MCF 10A (cell line): ENCODE results near the gene TRIP6. TPM values are rescaled to one million over a fixed set of nuclear protein-coding genes. Genes with fewer than 3 reads are reported as not detected.

Source experiments
- BruUV-seq: library from RNA; stranded (reverse); fragments of 400-500 nt; replicated peaks from 2 replicates; lab custom pipeline; 2021; lab: Mats Ljungman, UMichigan
- CTCF ChIA-PET: fragments of 300-600 bp; sonication (Branson Sonifier 250); formaldehyde crosslinking; extraction: SDS; loops from one replicate; lab custom pipeline; 2021; ENCODE audit warnings: antibody characterized with exemption, inconsistent platforms; lab: Yijun Ruan, JAX
- POLR2A ChIA-PET: fragments of 300-600, 350-650 bp; sonication (Branson Sonifier 250); formaldehyde crosslinking; extraction: SDS; loops from one replicate; lab custom pipeline; 2020; ENCODE audit warnings: antibody characterized with exemption, inconsistent platforms; lab: Yijun Ruan, JAX
- DNase-seq: peaks from one replicate; pipeline ENCODE4 v3.0.0-alpha.2; 2018; ENCODE audit not compliant: unreplicated experiment
- H3K27ac Mint-ChIP-seq: one replicate; pipeline ENCODE4 v1.8.0; 2022; ENCODE audit warnings: mild to moderate bottlenecking, low read depth, mixed read lengths; ENCODE audit not compliant: unreplicated experiment
- H3K27me3 Mint-ChIP-seq: one replicate; pipeline ENCODE4 v1.8.0; 2022; ENCODE audit warnings: mixed read lengths; ENCODE audit not compliant: insufficient read depth, unreplicated experiment
- H3K36me3 Mint-ChIP-seq: one replicate; pipeline ENCODE4 v1.8.0; 2022; ENCODE audit warnings: mild to moderate bottlenecking, moderate library complexity, mixed read lengths; ENCODE audit not compliant: insufficient read depth, unreplicated experiment
- H3K4me1 Mint-ChIP-seq: one replicate; pipeline ENCODE4 v1.8.0; 2022; ENCODE audit warnings: mixed read lengths; ENCODE audit not compliant: insufficient read depth, unreplicated experiment
- H3K4me3 Mint-ChIP-seq: one replicate; pipeline ENCODE4 v1.8.0; 2022; ENCODE audit warnings: mild to moderate bottlenecking, moderate library complexity, mixed read lengths; ENCODE audit not compliant: unreplicated experiment
- H3K9me3 Mint-ChIP-seq: one replicate; pipeline ENCODE4 v1.8.0; 2022; ENCODE audit warnings: mixed read lengths; ENCODE audit not compliant: unreplicated experiment
- CTCF ChIP-seq: fragments of 200-600 bp; IDR thresholded peaks from one replicate; pipeline ENCODE4 v1.8.0; 2022; ENCODE audit warnings: antibody characterized with exemption, mild to moderate bottlenecking; ENCODE audit not compliant: unreplicated experiment
- intact Hi-C: fragments of 100-400 bp; cut with micrococcal nuclease; formaldehyde crosslinking; loops from 2 replicates; pipeline ENCODE4 v1.14.1; 2022
- total RNA-seq: library from RNA; stranded (reverse); gene quantifications from 2 replicates; pipeline ENCODE4 v1.2.3, GENCODE V29; 2022

The TRIP6 gene
- total RNA-seq, 1 experiment from 2014 or later, result 132 TPM

GRCh38 chr7:100884736-100885439 is 17.7 kb downstream of the TRIP6 start:
- CTCF ChIA-PET, result no interaction called here
- no peaks in the 10 kb centered on the region for H3K27me3 Mint-ChIP-seq
- no peak overlapping the region for H3K27ac Mint-ChIP-seq
- POLR2A ChIA-PET, result no interaction called here
- peaks cover 81% of the 10 kb centered on the region for H3K36me3 Mint-ChIP-seq
- no peak for DNase-seq
- H3K4me3 Mint-ChIP-seq, result no peak overlapping the region
- no peaks in the 10 kb centered on the region for H3K9me3 Mint-ChIP-seq
- intact Hi-C loops, result no loop called here
- BruUV-seq, result no TSS peak
- H3K4me1 Mint-ChIP-seq, result peaks cover 12% of the 10 kb centered on the region
- no peak for TF ChIP-seq CTCF

GRCh38 chr7:100885440-100886141 is 18.4 kb downstream of the TRIP6 start:
- Mint-ChIP-seq H3K27ac (no peak overlapping the region), H3K4me1 (peaks cover 18% of the 10 kb centered on the region), H3K4me3 (no peak overlapping the region), H3K27me3 (no peaks in the 10 kb centered on the region), H3K9me3 (no peaks in the 10 kb centered on the region), H3K36me3 (peaks cover 74% of the 10 kb centered on the region)
- intact Hi-C loops, result no loop called here
- TF ChIP-seq CTCF, result no peak
- ChIA-PET CTCF (interaction anchor here (2.4 kb wide), 1 partner anchor 9 kb away, joined by 10 read pairs; no protein-coding TSS in a partner anchor), POLR2A (interaction anchor here (1.0 to 6.5 kb wide), 3 partner anchors 9 to 85 kb away, joined by 3 to 157 read pairs (median 4); partner anchors contain the start of genes SLC12A9 and SRRT)
- BruUV-seq, result no TSS peak
- DNase-seq, result no peak

- Mint-ChIP-seq H3K36me3 (peaks cover 67% of the 10 kb centered on the region), H3K27me3 (no peaks in the 10 kb centered on the region), H3K9me3 (no peaks in the 10 kb centered on the region), H3K4me1 (peaks cover 24% of the 10 kb centered on the region), H3K4me3 (no peak overlapping the region), H3K27ac (peak overlapping the region; percentile 55)
- CTCF ChIA-PET, result interaction anchor here (0.5 to 2.4 kb wide), 3 partner anchors 10 to 253 kb away, joined by 3 to 10 read pairs (median 6); no protein-coding TSS in a partner anchor
- intact Hi-C loops, result no loop called here
- TF ChIP-seq CTCF, result no peak
- no TSS peak for BruUV-seq
- no peak for DNase-seq
- POLR2A ChIA-PET, result interaction anchor here (0.6 to 6.5 kb wide), 4 partner anchors 10 to 1056 kb away, joined by 3 to 157 read pairs (median 4); partner anchors contain the start of genes SLC12A9 and SRRT
Measured at GRCh38 chr7:100886142-100886935, 19.2 kb downstream of the TRIP6 start.
